Stomach (tissue), 4 donors: Measurements from ENCODE around the gene C11orf54.

Experiments
- POLR2A ChIP-seq, 4 donors: fragments of 450-650 bp; IDR thresholded peaks; one replicate each; pipeline ENCODE4 v1.6.1; 2016; ENCODE audit warnings: antibody characterized with exemption in 4 of 4, control low read depth in 2 of 4, mild to moderate bottlenecking in 1 of 4, moderate library complexity in 1 of 4
- TF ChIP-seq, protein P1 (sequence below), 7 experiments: fragments of 450-650 bp in 4 of 7; fragments of 200-600 bp in 3 of 7; sonication (generic) in 3 of 7; IDR thresholded peaks; one replicate each; pipeline ENCODE4 v1.5.1; 2016 to 2019; ENCODE audit warnings: antibody characterized with exemption in 7 of 7, control low read depth in 2 of 7, mild to moderate bottlenecking in 1 of 7

DNA sequence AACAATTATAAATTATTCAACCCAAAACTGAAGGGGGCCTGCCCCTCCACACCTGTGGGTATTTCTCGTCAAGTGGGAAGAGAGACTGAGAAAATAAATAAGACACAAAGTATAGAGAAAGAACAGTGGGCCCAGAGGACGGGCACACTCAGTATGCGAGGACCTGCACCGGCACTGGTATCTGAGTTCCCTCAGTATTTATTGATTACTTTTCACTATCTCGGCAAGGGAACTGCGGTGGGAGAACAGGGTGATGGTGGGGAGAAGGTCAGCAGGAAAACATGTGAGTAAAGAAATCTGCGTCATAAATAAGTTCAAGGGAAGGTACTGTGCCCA, 3.2 kb downstream of the C11orf54 start:
- TF ChIP-seq, protein P1, sequence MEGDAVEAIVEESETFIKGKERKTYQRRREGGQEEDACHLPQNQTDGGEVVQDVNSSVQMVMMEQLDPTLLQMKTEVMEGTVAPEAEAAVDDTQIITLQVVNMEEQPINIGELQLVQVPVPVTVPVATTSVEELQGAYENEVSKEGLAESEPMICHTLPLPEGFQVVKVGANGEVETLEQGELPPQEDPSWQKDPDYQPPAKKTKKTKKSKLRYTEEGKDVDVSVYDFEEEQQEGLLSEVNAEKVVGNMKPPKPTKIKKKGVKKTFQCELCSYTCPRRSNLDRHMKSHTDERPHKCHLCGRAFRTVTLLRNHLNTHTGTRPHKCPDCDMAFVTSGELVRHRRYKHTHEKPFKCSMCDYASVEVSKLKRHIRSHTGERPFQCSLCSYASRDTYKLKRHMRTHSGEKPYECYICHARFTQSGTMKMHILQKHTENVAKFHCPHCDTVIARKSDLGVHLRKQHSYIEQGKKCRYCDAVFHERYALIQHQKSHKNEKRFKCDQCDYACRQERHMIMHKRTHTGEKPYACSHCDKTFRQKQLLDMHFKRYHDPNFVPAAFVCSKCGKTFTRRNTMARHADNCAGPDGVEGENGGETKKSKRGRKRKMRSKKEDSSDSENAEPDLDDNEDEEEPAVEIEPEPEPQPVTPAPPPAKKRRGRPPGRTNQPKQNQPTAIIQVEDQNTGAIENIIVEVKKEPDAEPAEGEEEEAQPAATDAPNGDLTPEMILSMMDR (IDR thresholded peaks at IDR 0.05) = no peak
- TF ChIP-seq POLR2A (IDR thresholded peaks at IDR 0.05) = no peak
